HG03108 (cell line): Measurements from ENCODE around the gene VEGFB.

ENCODE experiments used
- ATAC-seq: cut with Tn5 transposase; IDR thresholded peaks from one replicate; pipeline ENCODE4 v1.9.1; 2021; ENCODE audit warnings: moderate library complexity; ENCODE audit not compliant: unreplicated experiment

VEGFB gene

DNA sequence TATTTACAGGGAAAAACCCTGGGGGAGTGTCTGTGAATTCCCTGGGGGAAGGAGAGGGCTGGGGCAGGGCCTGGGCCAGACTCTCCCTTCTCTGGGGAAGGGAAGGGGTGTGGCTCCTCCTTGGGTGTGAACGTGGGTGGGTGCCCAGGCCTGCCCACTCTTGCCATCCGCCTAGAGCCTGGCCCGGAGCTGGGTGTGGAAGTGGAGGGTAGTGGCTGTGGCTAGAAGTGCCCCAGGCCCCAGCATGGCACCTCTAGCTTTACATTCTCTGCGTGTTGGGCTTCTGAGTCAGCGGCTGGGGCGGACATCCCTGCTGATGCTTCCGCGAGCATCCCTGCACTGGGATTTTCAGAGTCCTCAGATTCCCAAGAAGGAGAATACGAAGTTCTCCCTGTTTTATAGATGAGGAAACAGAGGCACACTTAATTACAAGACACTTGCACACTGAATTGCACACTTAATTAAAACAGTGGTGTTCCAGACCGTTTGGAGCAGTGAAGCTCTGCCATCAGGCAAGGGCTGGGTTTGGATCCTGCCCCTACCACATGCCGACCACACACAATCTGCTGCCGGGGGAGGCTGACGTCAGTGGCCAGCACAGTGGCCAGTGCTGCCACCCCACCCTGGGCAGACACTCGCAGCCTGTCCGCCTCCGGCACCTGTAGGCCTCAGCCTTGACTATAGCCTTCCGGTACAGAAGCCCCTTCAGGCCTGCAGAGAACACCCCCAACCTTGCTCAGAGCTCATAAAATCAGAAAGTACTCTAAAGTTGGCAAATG, 42.5 kb downstream of the VEGFB start:
- ATAC-seq: no peak

GRCh38 chr11:64278576-64279190, 44.3 kb downstream of the VEGFB start:
- ATAC-seq: no peak

- ATAC-seq: no peak
Measured at GRCh38 chr11:64281957-64282770, 47.8 kb downstream of the VEGFB start.

DNA sequence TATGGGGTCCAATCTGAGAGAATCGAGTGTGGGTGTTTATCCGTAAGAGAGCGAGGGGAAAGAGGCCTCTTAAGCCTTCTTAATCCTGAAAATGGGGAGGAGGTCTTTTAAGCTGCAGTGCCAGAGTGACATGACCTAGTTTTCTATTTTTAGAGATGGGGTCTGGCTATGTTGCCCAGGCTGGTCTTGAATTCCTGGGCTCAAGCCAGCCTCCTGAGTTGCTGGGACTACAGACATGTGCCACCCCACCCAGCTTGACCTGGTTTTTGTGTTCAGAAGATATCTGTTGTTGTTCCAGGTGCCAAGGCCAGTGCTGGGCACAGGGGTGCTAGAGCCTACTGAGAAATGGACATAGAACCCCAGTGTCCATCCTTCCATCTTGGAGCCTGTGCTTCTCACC, 48.7 kb downstream of the VEGFB start:
- no peak for ATAC-seq

DNA sequence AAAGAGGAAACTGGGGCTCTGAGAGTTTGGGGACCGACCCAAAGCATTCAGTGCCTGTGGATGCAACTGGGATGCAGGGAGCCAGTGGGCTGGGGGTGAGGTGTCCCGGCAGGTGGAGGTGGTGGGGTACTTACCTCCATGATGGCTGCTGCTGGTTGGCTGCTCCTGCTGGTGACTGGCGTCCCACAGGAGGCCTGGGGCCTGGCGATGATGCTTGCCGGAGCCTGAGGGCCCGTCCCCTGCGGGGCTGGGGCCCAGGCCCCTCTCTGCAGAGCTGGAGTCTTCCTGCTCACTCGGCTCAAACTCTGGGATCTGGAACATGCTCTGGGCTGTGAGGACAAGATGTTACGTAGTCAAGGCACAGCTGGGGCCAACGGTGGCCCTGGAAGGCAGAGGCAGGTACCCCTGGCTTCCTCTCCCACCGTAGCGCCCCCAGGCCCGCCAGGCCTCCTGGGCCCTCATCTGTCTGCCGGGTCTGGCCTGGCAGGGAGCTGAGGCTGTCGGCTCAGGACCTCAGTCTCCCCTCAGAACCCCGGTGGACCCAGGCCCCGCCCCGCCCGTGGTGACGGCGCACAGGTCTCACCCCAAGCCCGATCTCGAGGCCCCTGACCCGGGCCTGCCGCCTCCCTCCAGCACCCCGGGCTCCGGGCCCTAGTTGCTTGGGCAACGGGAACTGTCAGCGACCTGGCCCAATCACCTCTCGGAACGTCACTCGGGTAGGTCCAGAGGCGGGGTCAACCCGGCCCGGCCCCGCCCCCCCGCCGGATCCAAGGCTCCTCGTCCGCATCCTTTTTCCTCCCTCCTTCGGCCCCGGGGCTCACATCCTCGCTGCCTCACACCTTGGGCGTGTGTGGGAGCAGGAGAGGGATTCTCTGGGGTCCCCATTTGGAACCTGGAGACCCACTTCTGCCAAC, 49.9 kb downstream of the VEGFB start, which contains the start of gene BAD:
Gene BAD, minus strand, starts transcription at position 618 of the 914 bp plus-strand sequence. Its CDS starts 297 bp downstream, at position 321.
- ATAC-seq: peak; percentile 72

DNA sequence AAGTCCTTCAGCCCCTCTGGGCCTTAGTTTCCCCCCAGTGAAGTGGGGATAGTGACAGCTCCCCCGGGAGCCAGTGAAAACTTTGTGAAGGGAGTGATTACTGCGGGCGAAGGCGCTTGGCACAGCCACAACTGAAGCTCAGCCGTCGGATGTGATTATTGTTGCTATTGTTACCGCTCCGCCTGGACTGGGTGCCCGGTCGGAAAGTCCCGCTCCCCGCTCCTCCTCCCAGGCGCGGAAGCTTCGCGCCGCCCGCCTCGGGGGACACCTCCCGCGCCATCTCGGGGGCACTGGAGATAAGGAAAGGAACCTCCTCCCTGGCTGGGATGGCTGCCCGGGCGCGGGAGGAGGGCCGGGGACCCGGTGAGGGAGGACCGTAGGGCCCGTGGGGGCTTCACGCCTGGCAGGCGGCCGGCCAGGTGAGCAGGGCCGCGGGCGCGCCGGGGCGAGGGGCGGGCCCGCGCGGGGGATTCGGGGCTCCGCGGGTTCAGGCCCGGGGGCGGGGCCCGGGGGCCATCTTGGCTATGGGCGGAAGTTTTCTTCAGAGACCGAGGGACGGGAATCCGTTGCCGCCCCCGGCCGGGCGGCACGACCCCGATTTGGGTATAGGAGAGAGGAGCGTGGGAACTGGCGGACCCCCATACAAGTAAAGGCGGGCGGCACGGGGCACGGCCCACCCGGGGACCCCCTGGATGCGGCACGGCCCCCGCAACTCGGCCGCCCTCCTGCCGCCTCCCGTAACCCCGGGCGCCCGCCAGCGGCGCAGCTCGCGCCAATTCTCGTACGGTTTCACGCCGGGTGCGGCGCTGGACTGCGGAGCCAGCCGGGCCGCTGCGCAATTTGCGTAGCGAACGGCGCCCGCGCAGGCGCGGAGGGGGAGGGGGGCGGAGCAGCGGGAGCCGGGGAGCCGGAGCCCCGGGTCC, 50.8 kb downstream of the VEGFB start, which contains the start of gene GPR137:
Gene GPR137, plus strand, starts transcription at position 887 of the 923 bp plus-strand sequence. CDS start 677 bp downstream, outside the sequence.
- ATAC-seq: peak; percentile 46

GRCh38 chr11:64285885-64286800, 51.8 kb downstream of the VEGFB start:
- ATAC-seq: peak; percentile 1

DNA sequence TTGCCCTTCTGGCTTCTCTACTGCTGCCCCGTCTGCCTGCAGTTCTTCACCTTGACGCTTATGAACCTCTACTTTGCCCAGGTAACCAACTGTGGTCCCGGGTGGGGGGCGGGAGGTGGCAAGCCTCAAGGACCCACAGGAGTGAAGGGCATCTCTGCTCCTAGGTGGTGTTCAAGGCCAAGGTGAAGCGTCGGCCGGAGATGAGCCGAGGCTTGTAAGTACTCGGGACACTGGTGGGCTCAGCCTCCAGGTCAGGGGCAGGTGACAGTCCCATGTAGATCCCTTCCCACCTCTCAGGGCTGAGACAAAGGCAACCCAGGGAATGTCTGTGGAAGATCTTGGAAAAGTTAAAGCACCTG, 52.4 kb downstream of the VEGFB start:
- no peak for ATAC-seq

GRCh38 chr11:64287676-64288352, 53.4 kb downstream of the VEGFB start:
- ATAC-seq: no peak

DNA sequence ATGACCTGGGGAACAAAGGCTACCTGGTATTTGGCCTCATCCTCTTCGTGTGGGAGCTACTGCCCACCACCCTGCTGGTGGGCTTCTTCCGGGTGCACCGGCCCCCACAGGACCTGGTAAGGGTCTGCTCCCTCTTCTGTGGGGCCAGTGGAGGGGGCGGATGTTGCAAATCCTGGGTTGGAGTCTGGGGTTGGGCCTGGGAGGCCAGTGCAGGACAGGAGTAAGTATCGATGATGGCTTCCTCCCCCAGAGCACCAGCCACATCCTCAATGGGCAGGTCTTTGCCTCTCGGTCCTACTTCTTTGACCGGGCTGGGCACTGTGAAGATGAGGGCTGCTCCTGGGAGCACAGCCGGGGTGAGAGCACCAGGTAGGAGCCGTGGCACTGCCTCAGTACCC, 54.0 kb downstream of the VEGFB start:
- ATAC-seq: no peak
